ENCODE results near the gene PHF13.
A peak's percentile ranks its signal among the peaks of the same experiment; 100 is the strongest.
"Not testable (repeated sequence)": the region's sequence is repeated elsewhere in the genome, so short reads cannot be mapped to it uniquely, and the experiment has no call there.

Gene PHF13

DNA sequence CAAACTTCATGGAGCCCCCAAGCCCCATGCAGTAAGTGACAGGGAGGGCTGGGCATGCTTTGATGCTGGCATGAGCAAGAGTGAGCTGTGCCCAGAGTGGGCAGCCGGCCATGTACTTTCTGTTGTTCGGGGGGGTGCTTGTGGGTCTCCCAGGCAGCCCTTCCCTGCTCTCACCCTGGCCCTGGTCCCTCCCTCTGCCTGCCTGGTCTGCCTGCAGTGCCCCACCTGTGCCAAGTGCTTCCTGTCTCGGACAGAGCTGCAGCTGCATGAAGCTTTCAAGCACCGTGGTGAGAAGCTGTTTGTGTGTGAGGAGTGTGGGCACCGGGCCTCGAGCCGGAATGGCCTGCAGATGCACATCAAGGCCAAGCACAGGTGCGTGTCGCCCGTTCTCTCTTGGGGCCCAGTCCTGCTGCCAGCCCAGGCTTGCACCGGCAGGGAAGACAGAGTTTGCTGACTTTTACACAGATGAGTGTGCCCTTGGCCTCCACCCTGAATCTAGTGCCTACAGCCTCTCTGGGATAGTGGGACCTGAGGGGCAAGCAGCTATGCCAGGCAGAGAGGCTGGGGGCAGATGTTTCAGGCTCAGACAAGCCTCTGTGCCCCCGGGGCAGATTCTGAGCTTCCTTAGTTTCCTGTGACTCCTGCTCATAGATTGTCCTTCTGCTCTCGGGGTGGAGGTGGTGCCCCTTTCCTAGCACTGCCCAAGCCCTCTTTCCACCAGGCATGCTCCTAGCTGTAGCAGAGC is 26.1 kb upstream of the PHF13 start:
- no peak for DNase-seq (ENCODE audit: low read depth)

DNA sequence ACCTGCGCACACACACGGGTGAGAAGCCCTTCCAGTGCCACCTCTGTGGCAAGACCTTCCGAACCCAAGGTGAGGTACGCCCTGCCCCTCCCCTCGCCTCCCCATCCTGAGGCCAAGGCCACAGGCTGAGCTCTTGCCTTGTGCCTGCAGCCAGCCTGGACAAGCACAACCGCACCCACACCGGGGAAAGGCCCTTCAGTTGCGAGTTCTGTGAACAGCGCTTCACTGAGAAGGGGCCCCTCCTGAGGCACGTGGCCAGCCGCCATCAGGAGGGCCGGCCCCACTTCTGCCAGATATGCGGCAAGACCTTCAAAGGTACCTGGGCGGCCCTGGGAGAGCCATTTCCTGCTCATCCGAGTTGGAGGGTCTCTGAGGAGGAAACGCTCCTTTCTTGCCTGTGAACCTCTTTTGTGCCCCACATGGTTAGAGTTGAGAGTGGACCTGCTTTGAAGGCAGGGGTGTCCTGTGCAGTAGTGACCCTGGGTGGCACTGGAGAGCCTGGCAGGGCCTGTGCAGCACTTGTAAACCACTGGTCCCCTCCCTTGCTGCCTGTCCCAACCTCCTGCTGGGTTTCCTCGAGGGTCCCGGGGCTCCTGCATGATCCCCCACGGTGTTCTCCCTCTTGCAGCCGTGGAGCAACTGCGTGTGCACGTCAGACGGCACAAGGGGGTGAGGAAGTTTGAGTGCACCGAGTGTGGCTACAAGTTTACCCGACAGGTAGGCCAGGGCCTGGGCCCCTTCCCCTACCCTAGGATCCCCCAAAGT is 25.2 kb upstream of the PHF13 start:
- DNase-seq (ENCODE audit: low read depth) = no peak

DNA sequence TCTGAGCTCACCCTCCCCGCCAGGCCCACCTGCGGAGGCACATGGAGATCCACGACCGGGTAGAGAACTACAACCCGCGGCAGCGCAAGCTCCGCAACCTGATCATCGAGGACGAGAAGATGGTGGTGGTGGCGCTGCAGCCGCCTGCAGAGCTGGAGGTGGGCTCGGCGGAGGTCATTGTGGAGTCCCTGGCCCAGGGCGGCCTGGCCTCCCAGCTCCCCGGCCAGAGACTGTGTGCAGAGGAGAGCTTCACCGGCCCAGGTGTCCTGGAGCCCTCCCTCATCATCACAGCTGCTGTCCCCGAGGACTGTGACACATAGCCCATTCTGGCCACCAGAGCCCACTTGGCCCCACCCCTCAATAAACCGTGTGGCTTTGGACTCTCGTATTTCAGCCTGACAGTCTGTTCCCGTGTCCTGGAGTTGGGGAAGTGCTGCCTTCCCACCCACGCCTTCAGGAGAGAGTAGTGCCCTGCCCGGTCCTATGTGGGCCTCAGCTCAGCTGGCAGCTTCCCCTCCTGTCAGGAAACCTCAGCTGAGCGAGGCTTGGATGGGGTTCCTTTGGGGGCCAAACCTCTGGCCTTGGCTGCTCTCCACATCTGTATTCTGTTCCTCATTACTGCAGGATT is 24.5 kb upstream of the PHF13 start:
- DNase-seq (ENCODE audit: low read depth) = no peak

DNA sequence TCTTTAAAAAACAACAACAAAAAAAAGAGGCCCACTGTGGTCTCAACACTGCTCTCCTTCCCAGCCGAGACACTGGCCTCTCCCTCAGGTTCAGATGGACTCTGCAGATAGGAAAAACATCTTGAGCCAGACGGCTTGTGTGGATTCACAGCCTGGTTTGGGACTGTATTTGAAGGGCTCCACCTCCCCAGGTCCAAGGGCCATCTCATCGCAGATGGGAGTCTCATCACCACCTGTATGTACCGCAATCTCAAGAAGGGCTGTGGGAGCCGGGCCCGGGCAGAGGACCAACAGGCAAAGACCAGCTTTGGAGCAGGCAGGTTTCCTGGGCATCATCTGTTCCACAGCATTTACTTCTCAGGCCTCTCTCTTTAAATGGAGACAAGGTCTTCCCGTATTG is 23.5 kb upstream of the PHF13 start:
- DNase-seq (ENCODE audit: low read depth) = no peak

DNA sequence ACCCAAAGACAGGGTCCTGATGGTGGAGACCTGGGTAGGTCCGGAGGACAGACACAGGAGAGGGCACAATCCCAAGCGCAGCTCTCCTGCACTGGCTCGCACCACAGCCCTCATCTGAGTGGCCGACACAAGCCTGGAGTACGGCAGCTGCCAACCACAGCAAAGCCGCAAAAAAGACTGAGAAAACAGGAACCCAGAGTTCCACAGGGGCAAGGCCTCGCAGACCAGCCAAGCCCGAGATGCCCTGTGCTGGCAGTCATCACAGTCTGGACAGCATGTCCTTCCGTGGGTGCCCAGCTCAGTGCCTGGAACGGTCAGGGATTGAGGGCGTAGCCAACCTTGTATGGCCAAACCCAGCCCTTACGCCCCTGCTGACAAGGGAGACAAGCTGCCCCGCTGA is 22.3 kb upstream of the PHF13 start:
- DNase-seq (ENCODE audit: low read depth) = no peak

DNA sequence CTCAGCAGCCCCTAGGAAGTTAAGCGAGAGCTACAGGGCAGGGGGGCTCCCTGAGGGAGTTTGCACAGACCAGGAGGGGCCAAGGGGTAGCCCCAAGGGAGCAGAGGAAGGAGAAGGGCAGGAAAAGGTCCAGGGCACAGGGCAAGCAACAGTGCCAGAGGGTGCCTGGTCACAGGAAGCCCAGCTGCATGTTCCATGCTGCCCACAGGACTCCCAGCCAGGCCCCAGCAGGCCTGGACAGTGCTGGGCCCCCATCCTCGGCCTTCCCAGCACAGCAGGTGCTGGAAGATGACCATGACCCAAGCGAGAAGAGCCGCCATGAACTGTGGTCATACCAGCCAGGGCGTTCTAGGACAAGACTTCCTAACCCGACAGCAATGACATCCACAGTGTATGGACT is 21.9 kb upstream of the PHF13 start:
- DNase-seq (ENCODE audit: low read depth) = no peak

DNA sequence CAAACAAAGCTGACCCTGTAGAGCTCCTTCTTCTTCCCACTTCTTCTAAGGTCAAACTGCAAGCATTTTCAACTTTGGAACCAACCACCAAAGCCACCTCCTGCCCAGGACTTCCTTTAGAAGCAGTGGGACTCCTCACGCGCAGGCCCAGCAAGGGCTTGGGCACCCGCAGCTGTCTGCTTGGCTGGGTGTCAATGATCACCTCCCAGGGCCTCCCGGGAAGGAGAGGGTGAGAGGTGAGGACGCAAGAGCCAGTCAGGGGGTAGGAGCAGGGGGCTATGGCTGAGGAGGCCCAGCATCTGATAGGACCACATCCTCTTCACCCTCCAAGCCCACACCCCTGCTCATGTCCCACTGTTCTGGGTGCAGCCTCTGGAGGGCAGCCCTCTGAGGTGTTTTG is 21.1 kb upstream of the PHF13 start:
- no peak for DNase-seq (ENCODE audit: low read depth)

DNA sequence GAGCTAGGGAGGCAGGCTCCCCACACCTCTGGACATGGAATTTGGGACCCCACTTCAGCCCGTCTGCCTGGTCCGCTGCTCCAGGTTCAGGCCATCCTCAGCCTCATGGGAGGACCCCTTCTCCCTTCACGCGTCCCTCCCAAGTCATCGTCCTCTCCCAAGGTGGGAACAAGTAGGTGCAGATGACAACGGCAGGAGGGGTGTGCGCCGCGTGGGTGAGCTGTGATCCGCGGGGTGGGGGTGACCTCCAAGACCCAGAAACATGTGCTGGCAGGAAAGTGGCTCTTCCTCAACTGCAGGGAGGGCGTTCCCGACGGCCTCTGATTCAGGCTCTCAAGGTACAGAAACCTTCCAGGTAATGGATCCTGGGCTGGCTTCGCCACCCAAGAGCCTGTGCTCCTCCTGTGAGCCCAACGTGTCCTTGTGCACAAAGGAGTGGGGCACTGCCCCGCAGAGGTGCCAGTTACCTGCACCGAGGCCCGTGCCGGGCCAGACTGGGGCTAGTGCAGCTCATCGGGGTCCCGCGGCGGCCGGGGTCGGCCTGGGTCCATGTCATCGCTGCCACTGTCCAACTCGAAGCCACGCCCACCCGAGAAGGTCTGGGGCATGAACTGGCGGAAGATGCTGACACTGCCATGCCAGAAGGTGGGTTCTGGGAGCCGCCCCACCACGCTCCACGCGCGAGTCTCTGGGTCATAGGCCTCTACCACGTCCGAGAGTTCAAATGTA is 20.5 kb upstream of the PHF13 start:
- DNase-seq (ENCODE audit: low read depth) = no peak

DNA sequence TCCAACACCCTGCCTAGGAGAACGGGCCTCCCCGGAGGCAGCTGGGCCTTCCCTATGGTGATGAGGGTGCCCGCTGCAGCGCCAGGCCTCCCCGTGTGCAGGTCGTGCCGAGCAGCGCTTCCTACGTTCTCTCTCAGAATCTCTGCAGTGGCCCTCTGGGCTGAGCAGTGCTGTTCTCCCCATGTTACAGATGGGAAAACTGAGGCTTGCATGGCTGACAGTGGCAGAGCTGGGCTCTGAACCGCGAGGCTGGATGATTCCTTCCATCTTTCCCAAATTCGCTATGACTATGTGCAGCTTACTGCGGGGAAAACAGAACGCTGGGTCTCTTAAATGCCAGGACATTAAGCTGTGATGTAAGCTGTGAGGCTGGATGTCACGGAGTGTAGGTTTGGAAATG is 19.7 kb upstream of the PHF13 start:
- no peak for DNase-seq (ENCODE audit: low read depth)

DNA sequence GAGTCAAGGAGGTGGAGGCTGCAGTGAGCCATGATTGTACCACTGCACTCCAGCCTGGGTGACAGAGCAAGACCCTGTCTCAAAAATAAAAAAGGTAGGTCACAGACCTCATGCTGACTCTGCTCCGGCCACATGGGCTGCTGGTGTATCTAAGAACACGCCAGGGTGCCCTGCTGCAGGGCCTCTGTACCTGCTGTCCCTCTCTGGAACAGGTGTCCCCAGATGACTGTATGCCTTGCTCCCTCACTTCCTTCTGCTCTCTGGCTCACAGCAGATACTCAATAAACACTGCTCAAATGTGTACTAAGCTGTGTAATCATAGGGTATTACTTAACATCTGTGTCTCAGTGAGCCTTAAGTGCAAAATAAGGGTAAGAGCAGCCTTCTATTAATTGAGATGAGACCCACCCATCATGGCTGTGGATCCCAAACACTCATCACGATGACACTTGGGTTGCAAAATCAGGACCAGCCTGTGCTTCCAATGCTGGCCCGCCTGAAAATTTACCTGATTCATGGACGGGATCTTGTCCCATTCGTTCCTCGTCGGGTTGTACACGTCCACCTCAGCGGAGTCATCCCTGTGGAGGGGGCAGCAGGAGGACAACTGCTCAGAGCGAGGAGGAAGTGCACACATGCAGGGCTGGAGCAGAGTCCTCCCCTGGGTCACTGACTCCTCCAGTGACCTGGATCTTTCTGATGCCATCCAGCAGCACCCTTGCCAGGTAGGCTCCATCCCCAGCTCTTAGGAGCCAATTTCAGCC is 18.4 kb upstream of the PHF13 start:
- DNase-seq (ENCODE audit: low read depth) = no peak

DNA sequence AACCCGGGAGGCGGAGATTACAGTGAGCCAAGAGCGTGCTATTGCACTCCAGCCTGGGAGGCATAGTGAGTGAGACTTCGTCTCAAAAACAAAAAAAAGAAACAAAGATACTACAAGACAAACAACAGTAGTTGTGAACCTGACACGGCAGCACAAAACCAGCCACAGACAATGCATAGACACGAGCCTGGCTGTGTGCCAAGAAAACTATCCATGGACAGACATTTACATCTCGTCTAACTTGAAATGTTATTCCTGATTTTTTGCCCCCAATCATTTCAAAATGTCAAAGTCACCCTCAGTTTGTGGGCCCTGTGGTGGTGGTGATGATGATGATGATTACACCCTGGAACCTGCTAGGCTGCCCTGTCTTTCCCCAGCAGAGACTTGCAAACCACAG is 17.2 kb upstream of the PHF13 start:
- DNase-seq (ENCODE audit: low read depth) = no peak

DNA sequence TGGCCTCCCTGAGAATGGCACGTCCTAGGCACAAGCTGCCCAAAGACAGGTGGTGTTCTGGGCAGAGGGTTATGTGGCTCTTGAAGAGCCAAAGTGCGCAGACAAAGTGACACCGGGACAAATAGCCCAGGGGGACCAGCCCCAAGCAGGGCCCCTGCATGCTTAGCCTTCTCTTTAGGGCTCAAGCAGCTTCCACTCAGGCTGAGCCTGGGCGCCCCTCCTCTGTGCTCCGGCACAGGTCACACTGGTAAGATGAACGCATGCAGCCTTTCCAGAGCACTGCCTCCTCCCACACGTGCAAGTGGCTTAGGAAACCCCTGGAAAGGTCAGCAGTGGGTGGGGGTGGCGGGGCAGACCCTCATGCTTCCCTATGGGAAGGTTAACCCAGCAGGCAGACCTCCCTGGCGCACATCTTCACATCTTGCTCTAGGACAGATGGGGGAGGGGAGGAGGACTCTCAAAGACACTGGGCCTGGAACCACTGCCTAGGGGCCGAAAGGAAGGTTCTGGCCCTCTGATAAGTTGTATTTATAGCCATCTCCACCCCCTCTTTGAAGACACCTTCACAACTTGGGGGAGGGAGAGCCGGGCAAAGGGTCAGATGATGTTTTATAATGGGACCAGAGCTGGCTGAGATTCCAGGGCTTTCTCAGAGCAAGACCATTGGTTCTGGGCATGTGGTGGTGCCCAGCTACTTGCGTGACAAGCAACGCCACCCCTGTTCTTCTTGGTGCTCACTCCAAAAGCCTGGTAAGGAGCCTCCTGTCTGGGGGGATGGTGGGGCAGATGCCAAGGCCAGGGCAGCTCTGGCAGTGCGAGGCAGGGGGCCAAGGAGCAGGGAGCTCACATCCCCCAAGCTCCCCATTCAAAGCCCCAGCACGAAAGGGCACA is 16.4 kb upstream of the PHF13 start:
- no peak for DNase-seq (ENCODE audit: low read depth)

DNA sequence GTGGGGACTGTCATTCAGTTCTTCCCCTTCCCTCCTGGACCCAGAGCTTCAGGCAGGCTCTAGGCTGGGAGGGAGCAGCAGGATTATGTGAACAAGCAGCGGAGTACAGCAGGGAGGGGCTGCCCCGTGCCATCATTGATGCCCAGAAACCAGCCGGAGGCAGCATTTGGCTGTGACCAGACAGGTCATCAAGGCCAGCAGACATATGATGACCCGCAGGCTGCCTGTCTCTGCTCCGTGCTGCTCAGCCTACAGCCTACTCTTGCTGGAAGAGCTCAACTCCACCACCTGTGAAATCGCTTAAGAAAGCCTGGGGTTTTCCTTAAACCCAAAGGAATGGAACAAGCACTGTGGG is 15.8 kb upstream of the PHF13 start:
- DNase-seq (ENCODE audit: low read depth) = no peak

DNA sequence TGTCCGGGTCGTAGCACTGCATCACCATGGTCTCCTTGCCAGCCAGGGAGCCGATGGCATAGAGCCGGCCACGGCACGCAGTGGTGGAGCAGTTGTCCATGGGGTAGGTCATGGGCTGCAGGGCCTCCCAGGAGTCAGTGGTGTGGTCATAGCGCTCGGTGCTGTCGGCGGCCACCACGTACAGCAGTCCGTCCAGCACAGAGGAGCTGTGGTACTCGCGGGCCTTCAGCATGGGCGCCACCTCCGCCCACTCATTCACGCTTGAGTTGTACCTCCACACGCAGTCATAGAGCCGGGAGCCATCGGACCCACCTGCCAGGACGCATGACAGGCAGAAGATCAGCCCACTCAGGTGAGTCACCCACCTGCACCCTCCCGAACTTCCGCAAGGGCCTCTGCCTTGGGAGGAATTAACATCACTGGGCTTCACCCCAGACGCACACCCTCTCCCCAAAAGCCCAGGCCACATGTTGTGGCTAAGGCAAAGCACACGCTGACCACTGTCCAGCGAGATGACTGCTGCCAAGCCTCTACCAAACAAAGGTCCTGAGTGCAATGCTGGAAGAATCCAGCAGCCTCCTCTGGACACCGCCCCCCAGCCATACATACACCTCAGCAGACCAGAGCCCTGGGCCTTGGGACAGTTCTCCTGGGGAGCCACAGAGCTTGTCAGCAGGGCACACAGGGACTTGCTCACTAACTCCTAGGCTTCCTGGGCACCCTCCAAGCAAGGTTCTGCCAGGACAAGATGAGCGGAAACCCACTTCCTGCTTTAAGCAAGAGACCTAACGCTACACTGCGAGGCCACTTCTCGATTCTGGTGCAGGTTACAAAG is 14.2 kb upstream of the PHF13 start:
- DNase-seq (ENCODE audit: low read depth) = no peak

DNA sequence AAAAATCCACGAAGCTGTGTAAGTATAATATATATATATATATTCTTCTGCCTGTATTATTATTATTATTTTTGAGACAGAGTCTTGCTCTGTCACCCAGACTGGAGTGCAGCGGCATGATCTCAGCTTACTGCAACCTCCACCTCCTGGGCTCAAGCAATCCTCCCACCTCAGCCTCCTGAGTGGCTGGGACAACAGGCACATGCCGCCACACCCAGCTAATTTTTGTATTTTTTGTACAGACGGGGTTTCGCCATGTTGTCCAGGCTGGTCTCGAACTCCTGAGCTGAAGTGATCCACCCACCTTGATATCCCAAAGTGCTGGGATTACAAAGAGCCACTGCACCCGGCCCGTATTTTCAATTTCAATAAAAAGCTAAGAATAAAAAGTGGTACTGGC is 13.5 kb upstream of the PHF13 start:
- DNase-seq (ENCODE audit: low read depth) = not testable (repeated sequence)

DNA sequence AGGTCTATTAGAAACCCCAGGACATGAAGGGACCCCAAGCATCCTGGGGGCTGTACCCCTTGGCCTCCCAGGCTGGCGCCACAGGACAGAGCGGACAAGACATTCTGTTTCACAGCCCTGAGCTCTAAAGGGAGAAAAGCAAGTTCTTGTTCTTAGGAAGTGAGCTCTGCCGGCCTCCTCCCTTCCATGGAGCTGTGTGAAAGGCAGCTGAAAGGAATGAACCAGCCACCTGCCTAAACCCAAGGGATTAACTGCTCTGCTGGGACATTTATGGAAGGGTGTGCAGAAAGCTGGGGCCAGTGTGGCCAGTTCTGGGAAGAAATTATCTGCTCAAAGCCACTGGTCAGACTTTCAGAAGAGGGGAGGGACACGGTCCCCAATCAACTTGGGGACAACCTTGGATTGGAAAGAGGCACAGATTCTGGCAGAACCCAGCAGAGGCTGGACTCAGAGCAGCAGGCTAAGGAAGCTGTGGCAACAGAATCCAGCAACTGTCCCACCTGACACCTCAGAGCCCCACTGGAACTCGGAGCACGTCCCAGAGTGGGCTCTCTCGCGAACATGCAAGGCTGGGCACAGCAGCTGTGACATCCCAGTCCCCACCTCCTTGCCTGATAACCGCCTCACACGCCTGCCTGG is 13.0 kb upstream of the PHF13 start:
- DNase-seq (ENCODE audit: low read depth) = no peak

DNA sequence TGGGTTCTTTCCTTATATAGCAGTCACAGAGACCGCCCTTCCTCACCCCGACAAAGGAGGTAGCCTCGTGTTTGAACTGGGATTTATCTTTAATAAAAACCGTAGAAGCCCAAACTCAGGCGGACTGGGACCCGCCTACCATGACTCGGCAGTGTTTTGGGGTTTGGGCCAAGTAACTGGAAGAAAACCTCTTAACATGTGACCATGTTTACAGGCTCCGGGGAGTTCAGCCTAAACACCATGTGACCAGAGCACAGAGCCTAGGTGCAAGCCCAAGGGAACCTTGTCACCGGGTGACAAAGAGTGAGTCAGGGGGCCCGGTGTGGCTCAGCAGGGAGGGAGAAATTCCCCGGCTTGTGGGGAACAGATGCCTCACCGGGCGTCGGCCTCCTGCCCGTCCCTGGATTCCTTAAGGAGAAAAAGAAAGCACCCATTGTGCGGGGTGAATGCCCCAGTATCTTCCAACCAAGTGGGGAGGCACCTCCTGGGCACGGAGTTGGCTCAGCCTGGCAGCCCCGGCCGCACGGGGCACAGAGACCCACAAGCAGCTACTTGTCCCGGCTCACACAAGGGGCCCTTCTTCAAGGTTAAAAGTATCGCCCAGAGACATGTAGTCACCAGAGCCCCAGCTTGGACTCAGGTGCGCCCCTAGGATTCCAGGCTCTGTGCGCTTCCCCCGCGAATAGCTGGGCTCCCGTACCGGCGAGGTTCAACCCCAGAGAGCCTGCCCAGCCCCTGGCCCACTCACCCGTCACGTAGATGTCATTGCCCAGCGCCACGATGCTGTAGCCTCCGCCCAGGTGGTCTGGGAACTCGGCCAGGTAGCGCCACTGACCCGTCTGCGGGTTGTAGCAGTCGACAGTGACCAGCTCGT is 12.2 kb upstream of the PHF13 start:
- peak; percentile 90 for DNase-seq (ENCODE audit: low read depth)

DNA sequence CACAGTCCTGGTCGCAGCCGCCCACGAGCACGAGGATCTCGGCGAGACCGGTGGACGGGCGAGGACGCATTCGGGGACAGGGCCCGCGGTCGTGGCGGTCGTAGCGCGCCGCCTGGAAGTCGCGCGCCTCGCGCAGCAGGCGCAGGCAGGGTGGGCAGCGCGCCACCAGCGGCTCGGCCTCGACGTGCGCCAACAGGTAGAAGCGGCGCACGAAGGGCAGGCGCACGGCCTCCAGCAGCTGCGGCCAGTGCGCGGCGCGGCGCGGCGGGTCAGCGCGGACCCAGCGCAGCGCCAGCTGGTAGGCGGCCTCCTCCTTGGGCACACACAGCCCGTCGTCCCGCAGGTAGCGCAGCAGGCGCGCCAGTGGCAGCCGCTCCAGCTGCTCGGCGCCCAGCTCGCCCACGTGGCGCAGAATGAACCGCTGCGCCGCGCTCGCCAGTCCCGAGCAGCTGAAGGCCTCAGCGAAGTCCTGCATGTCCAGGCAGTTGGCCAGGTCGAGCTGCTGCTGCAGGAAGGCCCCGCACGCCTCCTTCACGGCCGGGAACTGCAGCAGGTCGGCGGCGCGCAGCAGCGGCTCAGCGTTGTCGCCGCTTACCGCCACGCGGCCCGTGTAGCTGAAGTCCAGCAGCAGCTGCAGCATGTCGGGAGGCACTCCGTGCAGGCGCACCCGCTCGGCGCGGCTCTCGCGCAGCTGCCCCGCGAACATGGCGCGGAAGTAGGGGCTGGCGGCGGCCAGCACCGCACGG is 11.4 kb upstream of the PHF13 start:
- DNase-seq (ENCODE audit: low read depth) = no peak
